HG03097 (cell line): ENCODE measurements around the gene SELENOO.

Source experiments
- ATAC-seq: cut with Tn5 transposase; IDR thresholded peaks from one replicate; pipeline ENCODE4 v1.9.1; 2021; ENCODE audit not compliant: unreplicated experiment, low FRiP score

The SELENOO gene

DNA sequence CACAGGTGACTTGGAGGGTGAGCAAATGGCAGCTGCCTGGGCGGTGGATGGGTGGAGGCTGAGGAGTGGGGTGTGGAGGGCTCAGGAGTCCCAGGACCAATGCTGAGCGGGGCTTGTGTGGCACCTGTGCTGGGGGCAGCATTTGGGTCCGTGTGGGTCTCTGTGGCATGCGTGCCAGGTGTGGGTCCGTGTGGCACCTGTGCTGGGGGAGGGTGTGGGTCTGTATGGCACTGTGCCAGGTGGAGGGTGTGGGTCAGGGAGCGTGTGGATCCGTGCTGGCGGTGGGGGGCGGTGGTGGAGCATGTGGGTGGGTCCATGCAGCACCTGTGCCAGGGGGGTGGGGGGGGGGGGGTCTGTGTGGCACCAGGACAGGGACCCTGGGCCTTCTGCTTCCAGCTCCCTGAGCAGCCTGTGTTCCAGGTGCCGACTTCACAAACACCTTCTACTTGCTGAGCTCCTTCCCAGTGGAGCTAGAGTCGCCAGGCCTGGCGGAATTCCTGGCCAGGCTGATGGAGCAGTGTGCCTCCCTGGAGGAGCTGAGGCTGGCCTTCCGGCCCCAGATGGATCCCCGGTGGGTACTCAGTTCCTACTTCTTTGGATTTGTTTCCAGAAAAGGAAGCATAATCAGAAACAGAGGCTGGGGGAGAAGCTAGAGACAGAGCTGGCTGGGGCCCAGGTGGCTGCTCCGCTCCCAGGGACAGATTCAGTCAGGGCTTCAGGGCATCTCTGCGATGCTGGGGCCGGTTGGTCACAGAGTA, 14.7 kb downstream of the SELENOO start:
- no peak for ATAC-seq

DNA sequence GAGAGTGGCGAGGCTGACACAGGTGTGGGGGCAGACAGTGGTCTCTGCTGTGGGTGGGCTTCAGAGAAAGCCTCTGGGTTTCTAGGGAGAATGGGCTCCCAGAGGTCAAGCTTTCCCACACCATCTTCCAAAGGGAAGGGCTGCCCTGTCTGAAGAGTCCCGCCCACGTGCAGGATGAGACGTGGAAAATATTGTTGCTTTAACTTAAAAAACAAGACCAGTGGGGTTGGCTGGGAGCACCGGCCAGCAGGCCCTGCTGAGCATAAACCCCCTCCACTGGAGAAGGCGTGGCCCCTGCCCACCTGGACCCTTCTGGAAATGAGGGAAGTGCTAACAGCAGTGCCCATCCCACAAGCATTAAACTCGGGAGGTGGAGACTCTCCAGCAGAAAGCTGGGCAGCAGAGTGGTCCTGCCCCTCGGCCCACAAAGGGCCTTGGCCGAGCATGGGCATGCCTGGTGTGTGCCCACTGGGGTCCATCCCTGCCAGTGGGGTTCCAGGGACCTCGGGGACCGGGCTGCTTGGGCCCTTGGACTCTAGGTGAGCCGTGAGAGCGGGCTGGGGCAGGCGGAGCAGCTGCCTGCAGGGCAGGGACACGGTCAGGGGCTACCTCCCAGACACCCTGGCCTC, 15.4 kb downstream of the SELENOO start:
- no peak for ATAC-seq

DNA sequence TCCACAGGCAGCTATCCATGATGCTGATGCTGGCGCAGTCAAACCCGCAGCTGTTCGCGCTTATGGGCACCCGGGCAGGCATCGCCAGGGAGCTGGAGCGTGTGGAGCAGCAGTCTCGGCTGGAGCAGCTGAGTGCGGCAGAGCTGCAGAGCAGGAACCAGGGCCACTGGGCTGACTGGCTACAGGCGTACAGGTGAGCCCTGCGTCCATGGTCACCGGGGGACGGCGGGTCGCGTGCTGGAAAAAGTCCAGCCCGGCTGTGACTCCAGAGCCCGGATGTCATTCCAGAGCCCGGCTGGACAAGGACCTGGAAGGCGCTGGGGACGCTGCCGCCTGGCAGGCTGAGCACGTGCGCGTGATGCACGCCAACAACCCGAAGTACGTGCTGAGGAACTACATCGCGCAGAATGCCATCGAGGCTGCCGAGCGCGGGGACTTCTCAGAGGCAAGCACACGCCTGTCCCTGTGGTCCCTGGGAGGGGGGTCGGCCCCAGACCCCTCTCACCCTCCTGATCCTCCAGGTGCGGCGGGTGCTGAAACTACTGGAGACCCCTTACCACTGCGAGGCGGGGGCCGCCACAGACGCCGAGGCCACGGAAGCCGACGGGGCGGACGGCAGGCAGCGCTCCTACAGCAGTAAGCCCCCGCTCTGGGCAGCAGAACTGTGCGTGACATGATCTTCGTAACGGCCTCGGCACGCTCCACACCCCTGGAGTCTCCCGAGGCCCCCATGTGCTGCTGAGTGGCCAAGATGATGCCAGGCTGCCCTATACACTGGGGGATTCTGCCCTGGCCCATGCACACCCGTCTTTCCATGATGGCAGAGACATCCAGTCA, 16.1 kb downstream of the SELENOO start:
- no peak for ATAC-seq

GRCh38 chr22:50217543-50218152, 16.8 kb downstream of the SELENOO start:
- no peak for ATAC-seq

DNA sequence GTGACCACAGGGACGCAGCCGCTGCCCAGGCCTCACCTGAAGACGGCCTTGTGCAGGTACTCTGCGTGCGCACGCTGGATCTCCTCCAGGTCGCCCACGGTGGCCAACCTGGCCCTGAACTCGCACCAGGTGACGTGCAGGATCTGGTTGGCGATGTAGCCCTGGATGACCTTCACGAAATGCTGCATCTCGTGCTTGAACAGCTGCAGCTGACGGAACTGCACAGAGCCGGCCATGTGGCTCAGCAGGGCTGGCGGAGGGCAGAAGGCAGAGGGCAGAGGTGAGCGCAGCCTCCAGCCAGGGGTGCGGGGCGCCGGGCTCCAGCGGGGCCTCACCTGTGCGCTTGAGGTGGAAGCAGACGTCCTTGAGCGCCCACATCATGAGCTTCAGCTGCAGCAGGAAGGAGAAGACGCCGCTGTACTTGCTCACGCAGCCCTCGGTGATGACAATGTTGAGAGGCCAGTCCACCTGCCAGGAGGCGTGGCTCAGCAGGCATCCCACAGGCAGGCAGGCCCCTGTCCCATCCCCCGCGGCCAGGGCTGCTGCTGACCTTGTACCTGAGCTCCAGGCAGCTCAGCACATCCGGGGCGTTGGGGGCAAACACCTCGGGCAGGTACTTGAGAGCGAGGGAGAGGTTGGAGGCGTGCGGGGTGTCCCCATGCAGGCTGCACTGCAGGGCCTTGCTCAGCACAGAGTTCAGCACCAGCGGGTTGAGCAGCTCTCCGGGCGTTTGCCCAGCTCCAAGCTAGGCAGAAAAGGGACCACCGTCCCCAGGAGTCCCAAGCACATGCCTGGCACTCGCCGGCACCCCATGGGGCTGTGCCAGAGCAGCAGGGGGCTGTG, 17.6 kb downstream of the SELENOO start:
- no peak for ATAC-seq

- ATAC-seq: no peak
Observed at GRCh38 chr22:50218996-50219727, 18.4 kb downstream of the SELENOO start.

- no peak for ATAC-seq
Observed at GRCh38 chr22:50219800-50220602, 19.2 kb downstream of the SELENOO start.

GRCh38 chr22:50220603-50221409, 20.0 kb downstream of the SELENOO start:
- no peak for ATAC-seq

- no peak for ATAC-seq
Observed at GRCh38 chr22:50221410-50222300, 20.8 kb downstream of the SELENOO start.

DNA sequence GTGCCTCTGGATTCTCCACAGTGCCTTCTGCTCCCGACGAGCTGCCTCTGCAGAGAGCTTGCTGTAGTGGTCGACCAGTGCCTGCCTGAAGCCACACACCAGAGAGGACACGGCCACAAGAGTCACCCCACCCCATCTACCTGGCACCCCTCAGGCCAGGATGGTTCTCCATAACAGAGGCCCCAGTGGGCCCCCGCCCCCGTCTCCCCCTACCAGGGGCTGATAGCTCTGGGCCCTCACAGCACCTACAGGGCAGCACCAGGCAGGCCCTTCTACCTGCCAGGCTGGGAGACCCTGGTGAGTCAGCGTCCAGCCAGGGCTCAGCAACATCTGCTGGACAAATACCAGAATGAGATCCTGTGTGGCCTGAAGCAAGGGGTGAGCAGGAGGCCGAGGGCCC, 21.7 kb downstream of the SELENOO start:
- no peak for ATAC-seq

DNA sequence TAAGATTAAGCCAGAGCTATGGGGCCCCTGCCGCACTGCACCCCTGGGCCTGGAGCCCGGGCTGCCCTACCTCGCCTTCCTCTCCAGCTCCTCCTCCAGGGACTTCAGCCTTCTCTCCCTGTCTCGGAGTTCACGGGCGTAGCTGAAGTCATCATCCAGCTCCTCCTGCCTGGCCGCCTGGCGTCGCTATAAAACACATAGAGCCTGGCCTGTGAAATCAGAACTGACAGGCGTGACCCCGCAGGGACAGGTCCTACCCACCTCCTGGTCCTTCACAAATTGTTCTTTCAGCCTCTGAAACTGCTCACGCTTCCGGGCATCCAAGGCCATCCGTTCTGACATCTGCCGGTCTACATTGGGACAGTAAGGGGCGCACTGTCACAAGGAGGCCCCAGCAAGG, 23.3 kb downstream of the SELENOO start:
- ATAC-seq: no peak

DNA sequence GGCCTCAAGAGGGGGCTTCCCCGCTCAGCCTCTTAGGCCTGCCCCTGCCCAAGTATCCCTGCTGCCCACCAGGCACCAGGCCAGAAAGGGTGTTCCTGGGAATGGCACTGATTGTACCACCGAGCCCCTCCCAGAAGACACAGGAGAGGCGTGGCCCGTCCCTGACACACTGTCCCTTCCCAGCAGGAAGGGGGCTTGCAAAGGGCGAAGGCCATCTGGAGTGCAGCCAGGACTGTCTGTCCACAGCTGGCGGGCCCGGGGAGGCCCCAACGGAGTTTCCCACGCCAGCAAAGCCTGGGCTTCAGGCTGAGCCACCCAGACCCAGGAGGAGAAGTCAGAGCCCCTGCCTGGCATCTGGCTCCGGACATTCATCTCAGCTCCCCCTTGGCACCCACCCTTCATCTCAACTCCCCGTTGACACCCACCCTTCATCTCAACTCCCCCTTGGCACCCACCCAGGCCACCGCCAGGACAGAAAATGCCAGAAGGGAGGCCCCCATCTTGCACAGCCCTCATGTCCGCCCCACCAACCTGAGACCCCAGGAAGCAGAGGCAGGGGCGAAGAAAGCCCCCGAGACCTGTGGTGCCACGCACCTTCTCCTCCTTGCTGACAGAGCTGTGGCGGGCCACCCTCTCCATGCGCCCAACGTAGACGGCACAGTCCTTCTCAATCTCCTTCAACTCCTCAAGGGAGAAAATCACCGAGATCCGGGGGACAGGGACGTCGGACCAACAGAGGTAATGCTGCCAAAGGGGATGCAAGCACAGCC, 24.6 kb downstream of the SELENOO start:
- no peak for ATAC-seq

GRCh38 chr22:50226063-50226874, 25.5 kb downstream of the SELENOO start:
- no peak for ATAC-seq

DNA sequence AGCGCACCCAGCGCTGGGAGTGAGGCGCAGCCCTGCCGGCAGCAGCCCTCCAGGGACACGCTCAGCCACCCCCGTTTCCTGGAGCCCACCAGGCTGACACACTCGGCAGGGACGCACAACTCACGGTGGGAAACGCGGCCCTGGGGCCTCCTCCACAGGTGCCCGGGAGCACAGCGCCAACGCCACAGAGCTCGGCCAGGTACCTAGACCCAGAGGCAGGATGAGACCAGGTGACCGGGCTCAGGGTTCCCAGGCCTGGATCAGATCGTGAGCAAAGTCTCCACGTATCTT, 26.0 kb downstream of the SELENOO start:
- ATAC-seq: no peak

DNA sequence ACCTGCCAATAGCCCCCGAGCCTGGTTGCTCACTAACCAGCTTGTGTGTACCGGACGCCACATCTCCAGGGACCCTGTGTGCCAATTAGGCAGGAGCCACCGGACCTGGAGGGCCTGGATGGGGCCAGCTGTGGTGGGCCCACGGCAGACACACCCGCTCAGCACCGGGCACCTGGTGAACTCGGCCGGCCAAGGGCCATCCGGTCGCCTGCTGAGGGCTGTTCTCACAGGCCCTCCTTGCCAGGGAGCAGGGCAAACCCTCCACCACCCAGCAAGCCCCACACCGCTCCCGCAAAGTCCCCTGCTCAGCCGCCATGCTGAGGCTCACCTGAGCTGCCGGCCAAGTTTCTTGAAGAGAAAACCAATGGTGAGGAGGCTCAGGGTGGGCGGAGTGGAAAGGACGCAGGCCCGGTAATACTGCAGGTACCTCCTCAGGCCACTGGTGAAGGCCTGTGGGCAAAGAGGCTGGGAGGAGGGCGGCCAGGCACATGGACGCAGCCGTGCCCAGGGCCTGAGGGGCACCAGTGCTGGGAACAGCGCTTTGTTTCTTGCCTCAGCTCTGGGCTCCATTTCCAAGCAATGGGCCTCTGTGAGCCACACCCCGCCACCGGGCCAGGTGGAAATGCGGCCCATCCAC, 26.9 kb downstream of the SELENOO start:
- no peak for ATAC-seq
